ENCODE data around the gene DSCAML1. TPM values are rescaled to one million over a fixed set of nuclear protein-coding genes. Genes with fewer than 3 reads are reported as not detected.

DSCAML1 gene
- total and polyA plus RNA-seq, 2 of the 8 experiments (the other 6 are each of a cell fraction or from before 2014, with no cell fraction given) = 0.19 to 0.24 TPM

- Histone ChIP-seq H2BK120ac (replicated peaks; ENCODE audit: low read depth, low read length) (no peak overlapping the region), H3K27me3 (replicated peaks in 1 of 4; ENCODE audit: control insufficient read depth in 3 of 4, extremely low read depth in 1 of 4, insufficient read depth in 3 of 4, low read length in 3 of 4) (0 out of 7 replicates have a peak, but pooled peaks cover 0 to 3% (median 0%) of the 10 kb centered on the region in 4 experiments), H4K91ac (replicated peaks; ENCODE audit: insufficient read length, low read length) (no peak overlapping the region), H3K9ac (replicated peaks in 1 of 4; ENCODE audit: extremely low read depth in 1 of 4, low read depth in 3 of 4, low read length in 3 of 4) (no peak overlapping the region), H3K23me2 (ENCODE audit: low read depth, low read length) (no peaks in the 10 kb centered on the region), H3K79me1 (ENCODE audit: low read depth, low read length) (no peaks in the 10 kb centered on the region; the same call in 1 of the 2 replicates), H2AK5ac (ENCODE audit: low read depth, low read length) (no peak overlapping the region), H4K8ac (ENCODE audit: extremely low read depth, insufficient read depth, low read length) (no peak overlapping the region), H3K9me3 (ENCODE audit: insufficient read depth in 2 of 2, low read depth in 1 of 2, low read length in 1 of 2) (no peaks in the 10 kb centered on the region), H3K4ac (replicated peaks; ENCODE audit: insufficient read length, low read depth, low read length) (no peak overlapping the region), H3K27ac (ENCODE audit: low read depth, low read length) (no peak overlapping the region), H3K23ac (ENCODE audit: insufficient read length) (no peak overlapping the region), H3K79me2 (ENCODE audit: control insufficient read depth in 1 of 2, insufficient read depth in 2 of 2, low read length in 2 of 2) (no peaks in the 10 kb centered on the region), H4K5ac (ENCODE audit: insufficient read length, low read depth, low read length) (no peak overlapping the region), H3K56ac (replicated peaks; ENCODE audit: insufficient read length, low read depth, low read length) (no peak overlapping the region), H3K4me2 (ENCODE audit: insufficient read depth in 1 of 2, low read depth in 2 of 2, low read length in 2 of 2) (no peak overlapping the region; a peak in 1 of 4 replicates), H3K4me1 (replicated peaks in 1 of 4; ENCODE audit: control insufficient read depth in 3 of 4, insufficient read depth in 4 of 4, low read length in 3 of 4) (peaks cover 11 to 25% (median 13%) of the 10 kb centered on the region in 4 experiments), H2BK20ac (ENCODE audit: low read length) (no peak overlapping the region), H2BK12ac (ENCODE audit: low read depth, low read length) (no peak overlapping the region), H4K20me1 (replicated peaks in 1 of 2; ENCODE audit: control insufficient read depth in 1 of 2, insufficient read depth in 2 of 2, low read length in 2 of 2) (no peaks in the 10 kb centered on the region), H2BK15ac (ENCODE audit: low read length) (no peak overlapping the region), H2BK5ac (ENCODE audit: low read depth, low read length) (no peak overlapping the region), H2AFZ (ENCODE audit: low read length) (no peak overlapping the region), H3K14ac (ENCODE audit: insufficient read length) (no peak overlapping the region), H3K36me3 (ENCODE audit: control insufficient read depth in 2 of 4, insufficient read depth in 4 of 4, low read length in 3 of 4) (no peaks in the 10 kb centered on the region), H3K18ac (ENCODE audit: extremely low read depth, low read length) (no peak overlapping the region), H3K4me3 (ENCODE audit: extremely low read depth in 1 of 4, insufficient read depth in 2 of 4, low read depth in 3 of 4, low read length in 4 of 4) (no peak overlapping the region)
- DNase-seq (ENCODE audit: low read depth in 1 of 2, low spot score in 2 of 2) (no peak), FAIRE-seq (no peak)
- ChIA-PET CTCF (ENCODE audit: partially characterized antibody) (interaction anchor here (0.9 to 2.8 kb wide), 8 partner anchors 11 to 366 kb away, joined by 3 to 17 read pairs (median 4); no protein-coding TSS in a partner anchor), POLR2A (ENCODE audit: partially characterized antibody) (no interaction called here)
- 63% methylated on average over 6 of the region's 6 CpGs; no CpG with 5 or more reads in 1 of the 2 experiments for WGBS, 2 experiments (ENCODE audit: extremely low coverage in 1 of 2, insufficient coverage in 1 of 2, insufficient read length in 1 of 2, insufficient replicate concordance in 2 of 2, low coverage in 1 of 2, low lambda C conversion rate in 2 of 2, missing lambda C conversion rate in 1 of 2)
- TF ChIP-seq TEAD4 (IDR thresholded peaks at IDR 0.05; ENCODE audit: low read depth, low read length) (no peak), RAD21 (IDR thresholded peaks at IDR 0.05 in 1 of 2, conservative IDR thresholded peaks at IDR 0.05 in 1 of 2; ENCODE audit: low read depth in 2 of 2, low read length in 2 of 2) (no peak), EGR1 (IDR thresholded peaks at IDR 0.05; ENCODE audit: borderline replicate concordance, low read depth, low read length) (no peak), POLR2A (IDR thresholded peaks at IDR 0.05; ENCODE audit: control extremely low read depth in 1 of 2, low read depth in 2 of 2, low read length in 2 of 2) (no peak), POU5F1 (IDR thresholded peaks at IDR 0.05; ENCODE audit: low read depth, low read length) (no peak), SP2 (IDR thresholded peaks at IDR 0.05; ENCODE audit: low read length) (no peak), RFX5 (IDR thresholded peaks at IDR 0.05; ENCODE audit: borderline replicate concordance, low read depth, low read length) (no peak), JUN (IDR thresholded peaks at IDR 0.05; ENCODE audit: low read depth, low read length) (no peak), KDM1A (IDR thresholded peaks at IDR 0.05; ENCODE audit: borderline replicate concordance, low read length) (no peak), CBX8 (IDR thresholded peaks at IDR 0.05; ENCODE audit: borderline replicate concordance, low read depth, low read length) (no peak), SUZ12 (IDR thresholded peaks at IDR 0.05; ENCODE audit: low read length) (no peak), RNF2 (IDR thresholded peaks at IDR 0.05; ENCODE audit: borderline replicate concordance, low read depth, low read length, missing control alignments, poor library complexity, severe bottlenecking) (no peak), TAF7 (optimal IDR thresholded peaks at IDR 0.05; ENCODE audit: borderline replicate concordance, low read depth, low read length) (no peak), CHD1 (IDR thresholded peaks at IDR 0.05; ENCODE audit: low read depth, low read length) (no peak)
Observed at GRCh38 chr11:117580866-117581265, 216.2 kb downstream of the DSCAML1 start.

All from H1 (cell line).